OCI-LY7 (cell line): ENCODE measurements around the gene SLC9A9.

Source experiments
- CTCF ChIP-seq: fragments of 200-600 bp; sonication (generic); conservative IDR thresholded peaks from 2 replicates; pipeline ENCODE4 v1.5.1; 2014; ENCODE audit warnings: mild to moderate bottlenecking, antibody characterized with exemption, low read length, moderate library complexity, mixed read lengths
- EZH2phosphoT487 ChIP-seq: fragments of 200-600 bp; sonication (generic); IDR thresholded peaks from 2 replicates; pipeline ENCODE4 v1.6.1; 2018; ENCODE audit warnings: low read depth, borderline replicate concordance, mild to moderate bottlenecking, mixed run types, antibody characterized with exemption, low read length, moderate library complexity, mixed read lengths

DNA sequence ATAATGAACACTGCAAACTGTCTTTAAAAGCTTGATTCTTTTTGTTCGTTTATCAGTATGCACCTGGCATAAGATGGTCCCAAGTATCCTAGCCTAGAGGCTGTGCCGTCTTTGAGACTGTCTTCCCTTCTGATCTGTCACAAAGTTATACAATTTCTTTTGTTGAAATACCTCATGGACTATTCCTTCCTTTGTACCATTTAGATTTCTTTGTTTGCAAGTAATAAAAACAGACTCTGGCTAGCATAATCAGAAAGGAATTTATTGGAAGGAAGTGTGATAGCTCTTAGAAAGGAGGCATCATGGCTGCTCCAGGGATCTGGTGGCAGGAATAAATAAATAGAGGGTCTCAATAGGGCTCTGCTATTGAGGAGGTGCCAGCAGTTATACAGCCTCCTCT, 280.4 kb downstream of the SLC9A9 start:
- TF ChIP-seq CTCF (no peak), EZH2phosphoT487 (no peak)
